ENCODE results near the gene SLC7A6OS. TPM values are rescaled to one million over a fixed set of nuclear protein-coding genes. Genes with fewer than 3 reads are reported as not detected.

Gene SLC7A6OS
- total and polyA plus RNA-seq, 2 donors = 12.8 to 19.4 TPM

- no peak for DNase-seq (ENCODE audit: low read depth in 6 of 9, low spot score in 9 of 9)
- H3K4me3 ChIP-seq (ENCODE audit: low read length in 2 of 2) = no peak overlapping the region
- no peaks in the 10 kb centered on the region for H3K9me3 ChIP-seq (ENCODE audit: control insufficient read depth in 2 of 2, insufficient read depth in 1 of 2, low read length in 1 of 2)
- no peaks in the 10 kb centered on the region for H3K27me3 ChIP-seq (ENCODE audit: control insufficient read depth in 2 of 2, insufficient read depth in 1 of 2, low read length in 1 of 2)
- peaks cover 21 to 42% of the 10 kb centered on the region in 2 donors for H3K4me1 ChIP-seq (ENCODE audit: control insufficient read depth in 2 of 2, insufficient read depth in 2 of 2, low read length in 2 of 2)
- no peak overlapping the region for H3K27ac ChIP-seq (ENCODE audit: low read depth in 1 of 2, low read length in 1 of 2)
- 92% methylated on average over 6 of the region's 6 CpGs for WGBS
- peaks cover 38 to 75% of the 10 kb centered on the region in 2 donors for H3K36me3 ChIP-seq (ENCODE audit: control insufficient read depth in 2 of 2, insufficient read depth in 2 of 2, low read length in 1 of 2)
Measured at GRCh38 chr16:68319185-68319908, 8.6 kb upstream of the SLC7A6OS start.

GRCh38 chr16:68313116-68313515, 2.4 kb upstream of the SLC7A6OS start:
- 96% methylated on average over 4 of the region's 4 CpGs for WGBS
- peaks cover 30 to 57% of the 10 kb centered on the region in 2 donors for H3K36me3 ChIP-seq (ENCODE audit: control insufficient read depth in 2 of 2, insufficient read depth in 2 of 2, low read length in 1 of 2)
- no peak overlapping the region for H3K4me3 ChIP-seq (ENCODE audit: low read length in 2 of 2)
- no peak for DNase-seq (ENCODE audit: low read depth in 6 of 9, low spot score in 9 of 9)
- H3K27me3 ChIP-seq (ENCODE audit: control insufficient read depth in 2 of 2, insufficient read depth in 1 of 2, low read length in 1 of 2) = no peaks in the 10 kb centered on the region
- H3K4me1 ChIP-seq (ENCODE audit: control insufficient read depth in 2 of 2, insufficient read depth in 2 of 2, low read length in 2 of 2) = peaks cover 23 to 41% of the 10 kb centered on the region in 2 donors
- no peaks in the 10 kb centered on the region for H3K9me3 ChIP-seq (ENCODE audit: control insufficient read depth in 2 of 2, insufficient read depth in 1 of 2, low read length in 1 of 2)
- no peak overlapping the region for H3K27ac ChIP-seq (ENCODE audit: low read depth in 1 of 2, low read length in 1 of 2)

- Histone ChIP-seq H3K4me3 (ENCODE audit: low read length in 2 of 2) (peak overlapping the region; percentile 75 to 99), H3K27ac (ENCODE audit: low read depth in 1 of 2, low read length in 1 of 2) (peak overlapping the region; percentile 77 to 94), H3K36me3 (ENCODE audit: control insufficient read depth in 2 of 2, insufficient read depth in 2 of 2, low read length in 1 of 2) (peaks cover 37 to 59% of the 10 kb centered on the region in 2 donors), H3K4me1 (ENCODE audit: control insufficient read depth in 2 of 2, insufficient read depth in 2 of 2, low read length in 2 of 2) (peaks cover 23 to 34% of the 10 kb centered on the region in 2 donors), H3K9me3 (ENCODE audit: control insufficient read depth in 2 of 2, insufficient read depth in 1 of 2, low read length in 1 of 2) (no peaks in the 10 kb centered on the region), H3K27me3 (ENCODE audit: control insufficient read depth in 2 of 2, insufficient read depth in 1 of 2, low read length in 1 of 2) (no peaks in the 10 kb centered on the region)
- no peak for DNase-seq (ENCODE audit: low read depth in 6 of 9, low spot score in 9 of 9)
- WGBS = under 1% methylated on average over 29 of the region's 29 CpGs
Measured at GRCh38 chr16:68310437-68310773, 341 bp downstream of the SLC7A6OS start.

- Histone ChIP-seq H3K27ac (ENCODE audit: low read depth in 1 of 2, low read length in 1 of 2) (peak overlapping the region; percentile 77 to 94), H3K36me3 (ENCODE audit: control insufficient read depth in 2 of 2, insufficient read depth in 2 of 2, low read length in 1 of 2) (peaks cover 43 to 61% of the 10 kb centered on the region in 2 donors), H3K4me3 (ENCODE audit: low read length in 2 of 2) (peak overlapping the region; percentile 75 to 99)
Measured at GRCh38 chr16:68309799-68310198, 947 bp downstream of the SLC7A6OS start.

DNA sequence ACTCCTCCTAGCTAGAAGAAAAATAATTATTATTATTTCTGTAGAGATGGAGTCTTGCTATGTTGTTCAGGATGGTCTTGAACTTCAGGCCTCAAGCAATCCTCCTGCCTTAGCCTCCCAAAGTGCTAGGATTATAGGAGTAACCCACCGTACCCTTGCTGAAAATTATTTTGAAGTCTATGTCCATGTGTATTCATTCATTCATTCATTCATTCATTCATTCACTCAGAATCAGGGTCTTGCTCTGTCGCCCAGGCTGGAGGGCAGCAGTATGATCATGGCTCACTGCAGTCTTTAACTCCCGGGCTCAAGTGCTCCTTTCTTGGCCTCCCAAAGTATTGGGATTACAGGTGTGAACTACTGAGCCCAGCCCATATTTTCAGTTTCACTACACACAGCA, 4.1 kb downstream of the SLC7A6OS start:
- WGBS = 97% methylated on average over 3 of the region's 3 CpGs
- Histone ChIP-seq H3K9me3 (ENCODE audit: control insufficient read depth in 2 of 2, insufficient read depth in 1 of 2, low read length in 1 of 2) (no peaks in the 10 kb centered on the region), H3K4me1 (ENCODE audit: control insufficient read depth in 2 of 2, insufficient read depth in 2 of 2, low read length in 2 of 2) (peaks cover 13 to 20% of the 10 kb centered on the region in 2 donors), H3K27ac (ENCODE audit: low read depth in 1 of 2, low read length in 1 of 2) (no peak overlapping the region), H3K4me3 (ENCODE audit: low read length in 2 of 2) (no peak overlapping the region), H3K27me3 (ENCODE audit: control insufficient read depth in 2 of 2, insufficient read depth in 1 of 2, low read length in 1 of 2) (no peaks in the 10 kb centered on the region), H3K36me3 (ENCODE audit: control insufficient read depth in 2 of 2, insufficient read depth in 2 of 2, low read length in 1 of 2) (peaks cover 61 to 71% of the 10 kb centered on the region in 2 donors)
- no peak for DNase-seq (ENCODE audit: low read depth in 6 of 9, low spot score in 9 of 9)

More at GRCh38 chr16:68309799-68310198, 947 bp downstream of the SLC7A6OS start:
- Histone ChIP-seq H3K4me1 (ENCODE audit: control insufficient read depth in 2 of 2, insufficient read depth in 2 of 2, low read length in 2 of 2) (peaks cover 25 to 32% of the 10 kb centered on the region in 2 donors), H3K9me3 (ENCODE audit: control insufficient read depth in 2 of 2, insufficient read depth in 1 of 2, low read length in 1 of 2) (no peaks in the 10 kb centered on the region), H3K27me3 (ENCODE audit: control insufficient read depth in 2 of 2, insufficient read depth in 1 of 2, low read length in 1 of 2) (no peaks in the 10 kb centered on the region)
- 50% methylated on average over 6 of the region's 6 CpGs for WGBS
- DNase-seq (ENCODE audit: low read depth in 6 of 9, low spot score in 9 of 9) = peak in 2 of 9 donors; percentile 51 to 68

- DNase-seq (ENCODE audit: low read depth in 6 of 9, low spot score in 9 of 9) = no peak
- 89% methylated on average over 7 of the region's 7 CpGs for WGBS
- Histone ChIP-seq H3K36me3 (ENCODE audit: control insufficient read depth in 2 of 2, insufficient read depth in 2 of 2, low read length in 1 of 2) (peaks cover 88 to 96% of the 10 kb centered on the region in 2 donors), H3K27me3 (ENCODE audit: control insufficient read depth in 2 of 2, insufficient read depth in 1 of 2, low read length in 1 of 2) (no peaks in the 10 kb centered on the region), H3K4me1 (ENCODE audit: control insufficient read depth in 2 of 2, insufficient read depth in 2 of 2, low read length in 2 of 2) (peaks cover 2% of the 10 kb centered on the region in 2 donors), H3K9me3 (ENCODE audit: control insufficient read depth in 2 of 2, insufficient read depth in 1 of 2, low read length in 1 of 2) (no peaks in the 10 kb centered on the region), H3K27ac (ENCODE audit: low read depth in 1 of 2, low read length in 1 of 2) (peak overlapping the region in 1 of 2 donors; percentile 18), H3K4me3 (ENCODE audit: low read length in 2 of 2) (no peak overlapping the region)
Measured at GRCh38 chr16:68300734-68301459, 9.8 kb downstream of the SLC7A6OS start.

DNA sequence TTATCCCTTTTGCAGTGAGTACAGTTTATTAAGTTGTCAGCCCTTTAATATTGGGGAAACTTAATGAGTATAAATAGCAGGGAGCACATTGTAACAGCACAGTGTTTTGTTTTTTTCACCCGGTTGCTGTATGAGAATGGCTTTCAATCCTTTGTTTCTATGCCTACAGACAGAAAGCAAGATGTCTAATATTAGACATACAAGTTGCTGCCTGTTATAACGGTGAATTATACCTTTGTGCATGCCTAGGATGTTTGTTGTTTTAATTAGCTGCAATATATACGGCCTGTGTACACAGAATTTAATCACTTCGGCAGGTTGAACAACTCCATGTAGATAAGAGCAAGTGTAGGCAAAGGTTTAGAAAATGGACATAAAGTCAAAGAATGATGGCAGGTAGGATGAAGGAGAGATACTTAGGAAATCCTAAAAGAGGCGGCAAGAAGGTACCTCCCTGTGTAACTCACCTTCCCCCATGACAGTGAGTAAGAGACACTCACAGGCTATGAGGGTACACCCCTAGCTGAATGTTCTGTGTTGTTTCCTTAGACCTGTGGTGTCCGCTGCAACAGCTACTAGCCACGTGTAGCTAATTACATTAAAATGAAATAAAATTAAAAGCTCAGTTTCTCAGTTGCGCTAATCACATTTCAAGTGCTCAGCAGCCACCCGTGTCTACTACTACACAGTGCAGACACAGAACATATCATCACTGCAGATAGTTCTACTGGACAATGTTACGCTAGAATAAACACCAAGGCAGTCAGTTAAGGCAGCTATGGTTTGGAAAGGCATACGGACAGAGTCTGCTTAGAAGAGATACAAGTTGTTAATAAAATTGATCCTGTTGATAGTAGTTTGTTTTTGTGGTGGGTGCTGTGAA, 10.9 kb downstream of the SLC7A6OS start:
- no peak for DNase-seq (ENCODE audit: low read depth in 6 of 9, low spot score in 9 of 9)
- Histone ChIP-seq H3K27ac (ENCODE audit: low read depth in 1 of 2, low read length in 1 of 2) (peak overlapping the region in 1 of 2 donors; percentile 22), H3K27me3 (ENCODE audit: control insufficient read depth in 2 of 2, insufficient read depth in 1 of 2, low read length in 1 of 2) (no peaks in the 10 kb centered on the region), H3K9me3 (ENCODE audit: control insufficient read depth in 2 of 2, insufficient read depth in 1 of 2, low read length in 1 of 2) (no peaks in the 10 kb centered on the region), H3K4me3 (ENCODE audit: low read length in 2 of 2) (no peak overlapping the region), H3K4me1 (ENCODE audit: control insufficient read depth in 2 of 2, insufficient read depth in 2 of 2, low read length in 2 of 2) (peaks cover 0 to 2% of the 10 kb centered on the region in 2 donors), H3K36me3 (ENCODE audit: control insufficient read depth in 2 of 2, insufficient read depth in 2 of 2, low read length in 1 of 2) (peaks cover 84 to 96% of the 10 kb centered on the region in 2 donors)
- WGBS = 96% methylated on average over 11 of the region's 11 CpGs

DNA sequence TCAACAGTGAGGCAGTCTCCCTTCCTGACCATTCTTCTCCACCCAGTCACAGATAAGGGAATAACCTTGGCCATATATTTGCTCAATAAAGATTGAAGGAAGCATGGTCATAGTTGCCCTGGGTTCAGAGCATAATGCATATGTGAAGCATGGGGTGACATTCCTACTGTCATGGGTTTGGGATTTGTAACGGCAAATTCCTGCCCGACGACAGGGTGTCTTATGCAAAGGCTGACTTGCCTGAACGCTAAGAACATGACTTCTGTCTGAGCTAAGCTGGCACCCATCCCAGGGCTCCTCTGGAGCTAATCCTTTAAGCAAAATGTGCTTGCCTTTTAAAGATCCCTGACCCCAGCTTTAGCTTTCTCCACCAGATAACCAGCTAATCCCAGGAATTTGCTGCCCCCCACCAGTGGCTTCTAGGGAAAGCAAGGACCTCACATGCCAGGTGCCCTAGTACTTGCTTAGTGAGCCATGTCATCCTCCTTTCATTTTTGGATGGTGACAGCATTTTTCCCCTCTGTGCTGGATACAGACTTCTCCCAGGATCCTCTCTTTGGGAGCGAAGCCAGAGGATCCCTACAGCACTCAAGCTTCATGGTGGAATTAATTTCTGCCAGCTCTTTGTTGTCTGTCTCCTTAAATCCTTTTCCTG, 11.7 kb downstream of the SLC7A6OS start:
- no peak for DNase-seq (ENCODE audit: low read depth in 6 of 9, low spot score in 9 of 9)
- H3K27ac ChIP-seq (ENCODE audit: low read depth in 1 of 2, low read length in 1 of 2) = no peak overlapping the region
- WGBS = 93% methylated on average over 5 of the region's 5 CpGs
- H3K27me3 ChIP-seq (ENCODE audit: control insufficient read depth in 2 of 2, insufficient read depth in 1 of 2, low read length in 1 of 2) = no peaks in the 10 kb centered on the region
- H3K4me1 ChIP-seq (ENCODE audit: control insufficient read depth in 2 of 2, insufficient read depth in 2 of 2, low read length in 2 of 2) = peaks cover 0 to 2% of the 10 kb centered on the region in 2 donors
- H3K9me3 ChIP-seq (ENCODE audit: control insufficient read depth in 2 of 2, insufficient read depth in 1 of 2, low read length in 1 of 2) = no peaks in the 10 kb centered on the region
- H3K36me3 ChIP-seq (ENCODE audit: control insufficient read depth in 2 of 2, insufficient read depth in 2 of 2, low read length in 1 of 2) = peaks cover 85 to 97% of the 10 kb centered on the region in 2 donors
- H3K4me3 ChIP-seq (ENCODE audit: low read length in 2 of 2) = no peak overlapping the region
